Skin epidermis (tissue), 12 donors: Measurements from ENCODE around the gene GLB1L2.
A peak's percentile ranks its signal among the peaks of the same experiment; 100 is the strongest.
"Not testable (repeated sequence)": the region's sequence is repeated elsewhere in the genome, so short reads cannot be mapped to it uniquely, and the experiment has no call there.

Experiments
- H3K27ac ChIP-seq, 21 experiments: fragments of 200-600 bp; sonication (generic) in 11 of 21; one replicate each; pipeline ENCODE4 v1.5.0; 2020; ENCODE audit warnings: mild to moderate bottlenecking in 3 of 21, inconsistent platforms in 2 of 21, moderate library complexity in 2 of 21
- H3K4me3 ChIP-seq, 7 experiments: fragments of 200-600 bp; sonication (generic) in 2 of 7; one replicate each; pipeline ENCODE4 v1.5.0; 2020; ENCODE audit warnings: inconsistent platforms in 2 of 7, mild to moderate bottlenecking in 2 of 7, moderate library complexity in 1 of 7

Gene GLB1L2

DNA sequence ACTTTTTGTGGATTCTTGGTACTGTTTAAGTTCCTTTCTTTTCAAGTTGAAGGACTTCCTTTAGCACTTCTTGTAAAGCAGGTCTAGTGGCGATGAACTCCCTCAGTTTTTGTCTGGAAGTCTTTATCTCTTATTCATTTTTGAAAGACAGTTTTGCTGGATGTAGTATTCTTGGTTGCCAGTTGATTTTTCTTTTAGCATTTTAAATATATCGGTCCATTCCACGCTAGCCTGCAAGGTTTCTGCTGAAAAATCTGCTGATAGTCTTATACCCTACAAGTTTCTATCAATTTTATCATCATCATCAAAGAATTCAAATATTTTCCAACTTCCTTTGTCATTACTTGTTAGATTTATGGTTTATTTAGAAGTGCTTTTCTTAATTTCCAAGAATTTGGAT is 14.7 kb upstream of the GLB1L2 start:
- H3K27ac ChIP-seq = no peak overlapping the region
- H3K4me3 ChIP-seq = no peak overlapping the region

- H3K27ac ChIP-seq, H3K4me3 ChIP-seq: not testable (repeated sequence)
Observed at GRCh38 chr11:134321373-134321772, 10.4 kb upstream of the GLB1L2 start.

DNA sequence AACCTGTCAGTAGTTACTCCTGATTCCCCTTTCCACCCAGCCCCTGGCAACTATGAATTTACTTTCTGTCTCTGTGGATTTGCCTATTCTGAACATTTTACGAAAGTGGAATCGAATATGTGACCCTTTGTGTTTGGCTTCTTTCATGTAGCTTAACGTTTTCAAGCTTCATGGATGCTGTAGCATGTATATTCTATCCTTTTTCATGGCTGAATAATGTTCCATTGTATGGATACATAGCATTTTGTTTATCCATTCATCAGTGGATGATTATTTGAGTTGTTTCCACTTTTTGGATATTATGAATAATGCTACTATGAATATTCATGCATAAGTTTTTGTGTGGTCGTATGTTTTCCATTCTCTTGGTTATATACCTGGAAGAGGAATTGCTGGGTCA is 9.2 kb upstream of the GLB1L2 start:
- no peak overlapping the region for H3K4me3 ChIP-seq
- H3K27ac ChIP-seq = no peak overlapping the region

DNA sequence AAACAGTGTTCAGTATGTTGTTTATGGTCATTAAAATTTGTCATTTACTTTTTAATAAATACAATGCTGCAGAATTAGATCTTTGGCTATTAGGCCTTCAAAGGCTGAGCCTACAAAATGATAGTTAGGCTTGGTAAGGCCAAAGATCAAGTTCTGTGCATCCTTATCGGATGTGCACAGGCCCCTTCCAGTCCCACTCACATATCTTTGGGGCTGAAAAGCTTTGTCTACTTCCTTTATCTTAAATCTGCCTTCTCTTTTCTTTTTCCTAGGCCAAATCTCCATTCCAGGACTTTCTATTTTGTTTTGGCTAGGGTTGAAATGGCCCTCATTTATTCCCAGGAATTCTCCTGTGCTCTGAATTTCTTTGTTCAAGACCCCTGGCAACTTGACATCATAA is 3.4 kb upstream of the GLB1L2 start:
- no peak overlapping the region for H3K4me3 ChIP-seq
- H3K27ac ChIP-seq = no peak overlapping the region

- Histone ChIP-seq H3K4me3 (peak overlapping the region in 4 of 7 experiments; percentile 36 to 52 (median 44)), H3K27ac (peak overlapping the region in 1 of 21 experiments; percentile 7)
Observed at GRCh38 chr11:134330611-134331353, 1.0 kb upstream of the GLB1L2 start.

DNA sequence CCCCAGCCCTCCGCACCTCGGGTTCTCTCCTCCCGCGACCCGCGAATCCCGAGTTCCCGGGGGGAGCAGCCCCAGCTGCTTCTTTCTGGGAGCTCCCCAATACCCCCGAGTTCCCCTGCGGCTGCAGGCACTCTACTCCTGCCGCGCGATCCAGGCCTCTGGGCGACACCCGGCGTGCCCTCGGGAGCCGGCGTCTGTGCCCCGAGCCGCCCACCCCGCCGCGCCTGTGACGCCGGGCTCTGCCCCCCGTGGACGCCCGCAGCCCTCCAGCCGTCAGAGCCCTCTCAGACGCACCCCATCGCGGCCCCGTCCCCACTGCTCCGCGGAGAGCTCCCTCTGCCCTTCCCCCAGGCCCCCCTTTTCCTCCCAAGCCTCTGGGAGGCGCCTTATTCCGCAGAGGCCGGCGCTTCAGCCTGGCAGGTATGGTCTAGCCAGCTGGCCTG is 422 bp downstream of the GLB1L2 start:
- peak overlapping the region; percentile 19 to 52 (median 40) for H3K4me3 ChIP-seq
- H3K27ac ChIP-seq = peak overlapping the region in 2 of 21 experiments; percentile 2 to 13

DNA sequence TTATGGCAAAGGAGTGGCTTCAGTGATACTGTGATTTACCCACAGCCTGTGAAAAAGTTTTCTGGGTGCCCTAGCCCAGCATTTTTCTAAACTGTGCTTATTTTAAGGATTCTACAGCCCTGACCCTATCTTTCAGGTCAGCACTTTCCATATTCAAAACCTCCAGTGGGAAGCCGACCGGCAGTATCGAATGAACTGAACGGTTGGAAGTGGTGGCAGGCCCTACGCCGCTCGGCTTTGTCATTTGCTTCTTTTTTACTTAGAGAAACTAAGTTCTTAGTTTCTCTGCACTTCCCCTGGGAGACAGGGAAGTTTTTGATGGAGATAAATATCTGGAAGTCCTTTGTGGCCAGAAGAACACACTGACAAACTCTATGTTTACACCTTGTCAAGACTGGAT is 994 bp downstream of the GLB1L2 start:
- Histone ChIP-seq H3K4me3 (peak overlapping the region in 2 of 7 experiments; percentile 36 to 40), H3K27ac (no peak overlapping the region)

DNA sequence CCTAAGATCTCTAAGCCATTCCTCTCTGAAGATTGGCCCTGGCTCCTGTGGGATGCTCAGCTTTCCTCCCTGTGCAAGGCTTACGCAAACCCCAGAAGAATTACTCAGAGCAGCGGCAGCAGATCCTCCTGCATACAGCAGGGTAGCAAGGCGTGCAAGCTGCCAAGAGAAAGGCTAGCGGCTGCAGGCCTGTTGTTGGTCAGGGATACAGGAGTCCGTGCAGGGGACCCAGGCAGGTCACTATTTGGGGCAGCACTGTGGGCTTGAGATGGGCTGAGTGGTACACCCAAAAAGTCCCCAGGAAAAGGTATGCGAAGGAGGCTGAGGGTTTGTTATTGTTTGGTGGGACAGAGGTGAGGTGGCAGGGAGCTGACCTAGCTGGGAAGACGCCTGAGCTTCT is 1.5 kb downstream of the GLB1L2 start:
- H3K27ac ChIP-seq = no peak overlapping the region
- H3K4me3 ChIP-seq = no peak overlapping the region

- Histone ChIP-seq H3K27ac (no peak overlapping the region), H3K4me3 (no peak overlapping the region)
Observed at GRCh38 chr11:134333946-134334345, 2.2 kb downstream of the GLB1L2 start.

GRCh38 chr11:134334796-134335571 is 3.2 kb downstream of the GLB1L2 start:
- no peak overlapping the region for H3K4me3 ChIP-seq
- no peak overlapping the region for H3K27ac ChIP-seq

DNA sequence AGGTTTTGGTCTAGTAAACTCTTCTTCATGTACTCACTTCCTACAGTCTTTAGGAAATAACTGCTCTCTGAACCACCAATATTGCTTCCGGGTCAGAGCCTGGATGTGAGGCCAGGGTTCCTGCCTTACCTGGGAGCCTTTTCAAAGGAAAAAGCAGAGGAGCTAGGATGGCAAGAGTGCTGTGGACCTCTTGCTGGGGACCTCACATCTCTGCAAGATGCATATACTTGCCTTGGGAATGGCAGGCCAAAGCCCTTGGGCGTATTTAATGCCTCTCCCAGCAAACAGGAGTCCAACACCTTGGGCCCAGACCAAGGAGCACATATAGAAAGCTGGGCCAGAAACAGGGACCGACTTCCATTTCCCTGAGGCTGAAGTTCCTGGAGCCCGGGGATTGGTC is 5.3 kb downstream of the GLB1L2 start:
- Histone ChIP-seq H3K27ac (no peak overlapping the region), H3K4me3 (no peak overlapping the region)

DNA sequence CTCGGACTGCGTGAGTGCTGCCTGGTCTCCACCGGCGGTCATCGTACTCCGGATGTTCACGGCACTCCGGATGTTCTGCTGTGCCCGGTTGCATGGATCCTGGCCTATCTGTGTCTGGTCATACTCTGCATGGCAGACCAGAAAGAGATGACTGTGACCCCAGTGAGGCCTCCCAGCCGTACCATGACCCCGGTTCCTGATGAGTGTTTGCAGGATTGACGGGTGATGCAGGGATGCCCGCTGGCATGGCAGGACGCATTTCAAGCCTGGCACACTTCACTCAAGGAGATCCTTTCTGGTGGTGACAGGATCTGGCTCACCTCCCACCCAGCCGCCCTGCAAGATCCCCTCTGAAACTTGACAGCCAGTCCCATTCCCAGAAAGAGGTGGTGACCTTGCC is 6.3 kb downstream of the GLB1L2 start:
- no peak overlapping the region for H3K27ac ChIP-seq
- no peak overlapping the region for H3K4me3 ChIP-seq

- H3K4me3 ChIP-seq = no peak overlapping the region
- H3K27ac ChIP-seq = no peak overlapping the region
Observed at GRCh38 chr11:134338654-134339053, 6.9 kb downstream of the GLB1L2 start.

DNA sequence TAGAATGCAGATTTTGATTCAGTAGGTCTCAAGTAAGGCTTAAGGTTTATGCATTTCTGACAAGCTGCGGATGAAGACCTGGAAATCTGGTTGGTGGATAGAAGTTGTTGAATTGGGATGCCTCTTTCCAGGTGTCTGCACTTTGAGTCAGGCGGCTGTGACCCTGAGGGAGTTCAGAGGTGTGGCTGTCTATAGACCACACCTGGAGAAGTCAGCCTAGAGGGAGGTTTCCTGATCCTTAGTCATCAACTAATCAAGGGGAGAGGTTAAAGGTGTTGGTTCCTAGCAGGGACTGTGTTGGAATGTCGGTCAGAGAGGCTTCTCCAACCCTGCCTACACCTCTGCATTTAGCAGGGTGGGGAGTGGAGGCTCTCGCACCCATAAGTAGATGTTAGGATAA is 8.0 kb downstream of the GLB1L2 start:
- H3K4me3 ChIP-seq = no peak overlapping the region
- no peak overlapping the region for H3K27ac ChIP-seq

DNA sequence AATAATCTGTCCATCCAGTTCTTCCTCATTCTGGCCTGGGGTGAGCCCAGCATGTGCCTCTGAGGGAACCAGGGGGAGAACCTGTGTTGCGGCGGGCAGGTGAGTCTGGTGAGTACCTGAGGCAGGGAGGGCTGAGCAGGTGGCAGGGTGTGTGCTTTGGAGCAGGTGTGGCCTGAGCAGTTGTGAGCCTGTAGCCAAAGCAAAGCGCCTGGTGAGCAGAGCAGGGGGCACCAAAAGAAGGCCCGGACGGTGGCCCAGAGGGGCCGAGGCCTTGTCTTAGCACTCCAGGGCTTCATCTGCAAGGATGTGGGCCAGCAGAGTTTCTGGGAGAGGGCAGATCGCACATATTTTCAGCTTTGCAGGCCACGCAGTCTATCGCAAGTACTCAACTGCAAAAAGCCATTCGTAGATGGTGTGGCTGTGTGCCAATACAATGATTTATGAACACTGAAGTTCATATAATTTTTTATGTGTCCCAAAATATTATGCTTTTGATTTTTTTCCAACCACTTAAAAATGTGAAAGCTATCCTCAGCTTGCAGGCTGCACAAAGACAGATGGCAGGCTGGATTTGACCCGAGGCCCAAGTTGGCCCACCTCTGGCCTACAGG is 8.7 kb downstream of the GLB1L2 start:
- H3K4me3 ChIP-seq = no peak overlapping the region
- H3K27ac ChIP-seq = no peak overlapping the region

- Histone ChIP-seq H3K4me3 (no peak overlapping the region), H3K27ac (no peak overlapping the region)
Observed at GRCh38 chr11:134341805-134342571, 10.2 kb downstream of the GLB1L2 start.

DNA sequence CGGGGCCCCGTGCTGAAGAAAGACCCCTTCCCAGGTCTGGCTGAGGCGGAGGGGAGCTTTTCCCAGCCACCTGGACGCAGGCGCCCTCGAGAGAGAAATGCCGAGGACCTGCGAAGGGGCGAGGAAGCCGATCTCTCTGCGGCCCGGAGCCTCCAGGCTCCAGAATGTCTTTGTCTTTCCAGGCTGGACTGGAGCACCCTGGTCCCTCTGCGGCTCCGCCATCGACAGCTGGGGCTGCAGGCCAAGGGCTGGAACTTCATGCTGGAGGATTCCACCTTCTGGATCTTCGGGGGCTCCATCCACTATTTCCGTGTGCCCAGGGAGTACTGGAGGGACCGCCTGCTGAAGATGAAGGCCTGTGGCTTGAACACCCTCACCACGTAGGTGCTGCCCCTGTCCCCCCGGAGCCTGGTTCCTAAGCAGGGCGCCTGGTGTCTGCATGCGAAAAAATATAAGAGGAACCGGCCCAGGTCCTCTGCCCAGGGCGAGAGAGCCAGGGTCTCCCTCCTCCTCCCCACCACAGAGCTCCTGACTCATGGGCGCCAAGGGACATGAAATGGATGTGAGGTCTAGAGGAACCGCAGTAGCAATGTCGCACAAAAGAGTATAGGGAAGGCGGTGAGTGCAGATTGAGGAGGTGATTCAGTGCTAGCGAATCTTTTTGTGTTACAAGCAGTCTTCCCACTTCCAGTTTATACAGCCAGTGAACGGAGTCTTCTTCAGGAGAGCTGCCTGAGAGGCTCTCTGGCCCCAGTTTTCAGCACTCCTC is 11.0 kb downstream of the GLB1L2 start:
- no peak overlapping the region for H3K4me3 ChIP-seq
- no peak overlapping the region for H3K27ac ChIP-seq

DNA sequence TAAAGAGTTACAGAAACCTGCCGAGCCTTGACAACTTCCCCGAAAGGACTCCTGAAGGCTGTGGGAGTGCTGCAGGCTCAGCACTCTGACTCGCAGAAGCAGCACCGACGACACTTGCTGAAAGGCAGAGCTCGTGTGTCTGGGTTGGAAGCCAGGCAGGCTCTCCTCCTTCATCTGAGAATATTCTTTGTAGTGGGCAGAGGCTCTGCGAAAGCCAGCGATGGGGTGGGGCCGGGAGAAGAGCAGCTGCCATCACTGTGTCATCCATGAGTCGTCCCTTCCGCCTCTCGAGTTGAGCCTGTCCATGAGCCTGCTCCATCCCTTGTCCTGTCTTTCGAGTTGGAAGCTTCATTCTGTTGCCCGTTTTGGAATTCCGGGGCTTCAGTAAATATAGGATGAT is 11.9 kb downstream of the GLB1L2 start:
- H3K27ac ChIP-seq = no peak overlapping the region
- H3K4me3 ChIP-seq = no peak overlapping the region

- not testable (repeated sequence) for H3K4me3 ChIP-seq, H3K27ac ChIP-seq
Observed at GRCh38 chr11:134344497-134345236, 12.9 kb downstream of the GLB1L2 start.
